NCI-H510A treated with DMSO at 0.1 percent for 48 hours (cell line): ENCODE data around the gene SLC22A12.

ENCODE experiments used
- DNase-seq: peaks from one replicate; lab custom pipeline; 2025; lab: John Stamatoyannopoulos, UW

Gene SLC22A12

DNA sequence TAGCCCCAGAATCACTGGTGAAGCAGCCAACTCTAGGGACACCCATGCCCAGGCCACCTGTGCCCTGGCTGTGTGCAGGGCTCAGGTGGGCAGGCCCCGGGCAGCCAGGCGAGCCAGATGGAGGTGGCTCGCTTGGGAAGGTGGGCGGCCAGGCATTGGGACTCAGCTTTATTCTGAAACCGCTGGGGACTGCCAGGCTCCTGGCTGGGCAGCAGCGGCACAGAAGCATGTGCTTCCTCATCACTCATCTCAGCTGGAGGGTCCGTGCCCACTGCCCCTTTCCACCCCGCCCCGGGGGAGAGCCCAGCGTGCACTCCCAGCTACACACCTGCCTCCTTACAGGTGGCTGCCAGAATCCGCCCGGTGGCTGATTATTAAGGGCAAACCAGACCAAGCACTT is 27.1 kb upstream of the SLC22A12 start:
- DNase-seq = no peak

- DNase-seq = no peak
Measured at GRCh38 chr11:64564419-64564818, 26.6 kb upstream of the SLC22A12 start.

- DNase-seq = no peak
Measured at GRCh38 chr11:64564947-64565889, 25.8 kb upstream of the SLC22A12 start.

- no peak for DNase-seq
Measured at GRCh38 chr11:64566042-64566914, 24.7 kb upstream of the SLC22A12 start.

DNA sequence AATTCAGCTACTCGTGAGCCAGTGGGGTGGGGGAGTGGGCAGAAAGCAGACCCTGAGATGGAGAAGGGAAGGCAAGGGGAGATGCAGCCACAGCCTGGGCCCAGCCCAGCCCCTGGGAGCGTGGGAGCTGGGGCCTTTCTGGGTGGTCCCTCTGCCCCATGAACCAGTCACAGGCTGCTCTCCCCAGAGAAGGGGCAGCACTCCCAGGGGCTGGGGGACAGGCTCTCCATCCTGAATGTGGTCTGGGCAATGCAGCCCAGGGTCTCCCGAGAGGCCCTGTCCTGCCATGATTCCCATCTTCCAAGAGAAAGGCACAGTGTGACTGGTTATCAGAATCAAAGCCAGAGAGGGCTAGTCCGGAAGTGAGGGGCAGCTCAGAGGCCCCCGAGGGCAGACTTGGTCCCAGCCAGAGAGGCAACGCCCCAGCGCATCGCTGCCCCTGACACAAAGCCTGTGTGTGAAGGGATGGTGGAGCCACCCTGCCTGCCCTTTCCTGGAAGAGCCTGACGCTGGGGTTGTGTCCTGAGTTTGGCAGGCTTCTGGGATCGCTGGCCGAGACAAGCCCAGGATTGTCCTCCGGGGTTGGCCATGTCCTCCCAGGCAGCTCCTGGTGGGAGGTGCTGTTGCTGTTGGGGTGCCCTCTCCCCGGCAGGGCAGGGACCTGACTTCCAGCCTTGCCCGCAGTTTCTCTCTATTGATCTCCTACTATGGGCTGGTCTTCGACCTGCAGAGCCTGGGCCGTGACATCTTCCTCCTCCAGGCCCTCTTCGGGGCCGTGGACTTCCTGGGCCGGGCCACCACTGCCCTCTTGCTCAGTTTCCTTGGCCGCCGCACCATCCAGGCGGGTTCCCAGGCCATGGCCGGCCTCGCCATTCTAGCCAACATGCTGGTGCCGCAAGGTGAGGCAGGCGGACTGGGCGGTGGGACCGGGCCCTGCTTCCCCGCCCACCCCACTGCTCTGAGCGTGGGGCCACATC is 23.8 kb upstream of the SLC22A12 start:
- DNase-seq = no peak

DNA sequence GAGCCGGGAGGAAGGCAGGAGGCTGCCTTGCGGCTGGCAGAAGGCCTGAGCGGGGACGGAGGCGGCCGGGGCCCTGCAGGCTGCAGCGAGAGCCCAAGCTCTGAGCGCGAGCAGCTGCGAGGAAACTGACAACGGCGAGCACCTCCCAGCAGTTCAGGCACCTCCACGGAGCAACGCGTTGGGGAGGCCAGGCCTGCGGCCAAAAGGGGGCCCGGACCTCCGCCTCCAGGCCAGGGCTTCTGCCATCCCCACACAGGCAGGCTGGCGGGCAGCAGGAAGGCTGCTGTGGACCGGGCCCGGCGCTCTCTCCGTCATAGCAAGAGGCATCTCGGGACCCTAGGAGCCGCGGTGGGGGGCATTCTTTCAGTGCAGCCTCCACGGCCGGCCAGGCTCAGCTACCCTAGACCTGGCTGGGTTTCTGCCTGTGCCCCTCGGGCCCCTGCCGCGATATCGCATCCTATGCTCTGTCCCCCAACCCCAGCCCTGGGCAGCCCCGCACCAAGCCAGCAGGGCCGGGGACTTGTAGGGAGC is 22.9 kb upstream of the SLC22A12 start:
- DNase-seq = no peak

DNA sequence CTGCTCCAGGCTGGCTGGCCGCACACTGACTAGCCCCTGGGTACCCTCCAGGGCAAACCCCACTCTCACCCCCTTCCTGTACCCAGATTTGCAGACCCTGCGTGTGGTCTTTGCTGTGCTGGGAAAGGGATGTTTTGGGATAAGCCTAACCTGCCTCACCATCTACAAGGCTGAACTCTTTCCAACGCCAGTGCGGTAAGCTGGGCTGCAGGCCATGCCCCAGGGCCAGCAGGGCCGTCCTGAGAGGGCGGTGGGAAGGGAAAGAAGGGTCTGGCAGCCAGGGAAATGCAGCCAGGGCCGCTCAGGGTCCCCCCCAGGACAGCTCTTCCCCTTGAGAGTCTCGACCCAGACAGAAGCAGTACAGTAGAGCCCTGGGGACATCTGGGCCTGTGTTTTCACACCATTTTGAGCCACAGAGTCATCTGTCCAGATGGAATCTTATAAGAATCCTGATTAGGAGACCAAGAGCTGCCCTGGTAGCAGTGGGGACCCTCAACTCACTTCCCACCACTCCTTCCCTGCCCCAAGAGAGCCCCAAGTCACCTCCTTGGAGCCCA is 22.4 kb upstream of the SLC22A12 start:
- no peak for DNase-seq

- DNase-seq = no peak
Measured at GRCh38 chr11:64569300-64569970, 21.6 kb upstream of the SLC22A12 start.

- DNase-seq = no peak
Measured at GRCh38 chr11:64570341-64570740, 20.7 kb upstream of the SLC22A12 start.

DNA sequence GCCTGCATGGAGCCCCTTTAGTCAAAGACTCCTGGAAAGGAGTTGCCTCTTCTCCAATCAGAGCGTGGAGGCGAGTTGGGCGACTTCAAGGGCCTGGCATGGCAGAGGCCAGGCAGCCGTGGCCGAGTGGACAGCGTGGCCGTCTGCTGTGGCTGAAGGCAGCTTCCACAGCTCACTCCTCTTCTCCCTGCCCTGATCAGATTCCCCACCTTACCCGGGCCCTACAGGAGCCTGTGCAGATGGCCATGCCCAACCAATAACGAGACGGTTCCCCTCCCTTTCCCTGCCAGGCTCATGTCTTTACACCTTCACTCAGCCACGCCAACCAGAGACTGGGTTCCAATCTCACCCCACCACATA is 20.0 kb upstream of the SLC22A12 start:
- no peak for DNase-seq

GRCh38 chr11:64571410-64572091 is 19.5 kb upstream of the SLC22A12 start:
- DNase-seq = no peak

- no peak for DNase-seq
Measured at GRCh38 chr11:64572143-64572542, 18.9 kb upstream of the SLC22A12 start.

DNA sequence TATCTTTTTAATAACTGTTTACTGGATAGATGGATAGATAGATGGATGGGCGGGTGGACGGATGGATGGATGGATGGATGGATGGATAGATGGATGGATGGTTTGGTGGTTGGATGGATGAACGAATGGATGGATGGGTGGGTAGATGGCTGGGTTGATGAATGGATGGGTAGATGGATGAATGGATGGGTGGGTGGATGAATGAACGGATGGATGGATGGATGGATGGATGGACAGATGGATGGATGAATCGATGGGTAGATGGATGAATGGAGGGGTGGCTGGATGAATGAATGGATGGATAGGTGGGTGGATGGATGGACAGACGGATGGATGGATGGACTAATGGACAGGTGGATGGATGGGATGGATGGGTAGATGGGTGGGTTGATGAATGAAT is 13.8 kb upstream of the SLC22A12 start:
- DNase-seq = no peak

GRCh38 chr11:64580412-64580811 is 10.6 kb upstream of the SLC22A12 start:
- DNase-seq = no peak

GRCh38 chr11:64581057-64581523 is 9.9 kb upstream of the SLC22A12 start:
- DNase-seq = no peak

- DNase-seq = no peak
Measured at GRCh38 chr11:64582885-64583284, 8.1 kb upstream of the SLC22A12 start.

DNA sequence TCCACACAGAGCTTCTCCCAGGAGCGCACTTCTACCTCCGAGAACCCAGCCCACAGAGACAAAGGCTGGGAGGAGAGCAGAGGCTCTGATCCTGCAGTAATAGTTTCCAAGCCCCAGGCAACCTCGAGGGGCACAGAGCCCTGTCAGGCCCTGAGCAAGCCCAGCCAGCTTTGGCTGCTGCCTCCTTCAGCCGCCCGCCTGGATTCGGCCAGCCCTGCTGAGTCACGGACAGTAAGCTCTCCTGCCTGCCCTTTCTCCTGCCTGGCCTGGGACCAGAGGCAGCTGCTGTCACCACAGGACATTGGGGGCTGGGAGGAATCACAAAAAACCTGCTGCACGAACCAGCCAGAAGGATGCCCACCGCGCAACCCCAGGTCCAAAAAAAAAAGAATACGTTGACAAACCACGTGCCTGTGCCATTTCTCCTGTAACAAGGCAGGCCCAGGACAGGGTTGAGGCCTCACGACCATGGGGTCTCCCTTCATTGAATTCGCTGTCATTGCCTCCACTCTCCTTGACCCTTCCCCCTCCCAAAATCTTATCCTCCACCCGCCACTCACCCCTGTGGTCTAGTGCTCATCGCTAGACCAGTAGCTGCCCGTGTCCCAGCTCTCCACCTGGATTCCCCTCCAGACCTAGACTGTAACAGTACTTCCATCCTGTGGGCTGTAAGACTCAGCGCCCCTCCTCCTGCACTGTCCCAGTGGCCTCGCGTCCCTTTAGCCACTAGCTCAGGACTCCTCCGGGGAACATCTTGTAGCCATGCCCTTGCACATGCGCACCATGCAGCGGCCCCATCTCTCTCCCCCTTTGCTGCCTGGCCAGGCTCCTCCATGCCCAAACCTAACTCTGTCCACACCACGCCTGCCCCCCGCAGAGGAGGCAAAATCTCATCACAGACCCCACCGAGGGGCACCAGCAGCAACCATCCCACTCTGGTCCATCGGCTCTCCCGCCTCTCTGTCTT is 7.4 kb upstream of the SLC22A12 start:
- DNase-seq = no peak

DNA sequence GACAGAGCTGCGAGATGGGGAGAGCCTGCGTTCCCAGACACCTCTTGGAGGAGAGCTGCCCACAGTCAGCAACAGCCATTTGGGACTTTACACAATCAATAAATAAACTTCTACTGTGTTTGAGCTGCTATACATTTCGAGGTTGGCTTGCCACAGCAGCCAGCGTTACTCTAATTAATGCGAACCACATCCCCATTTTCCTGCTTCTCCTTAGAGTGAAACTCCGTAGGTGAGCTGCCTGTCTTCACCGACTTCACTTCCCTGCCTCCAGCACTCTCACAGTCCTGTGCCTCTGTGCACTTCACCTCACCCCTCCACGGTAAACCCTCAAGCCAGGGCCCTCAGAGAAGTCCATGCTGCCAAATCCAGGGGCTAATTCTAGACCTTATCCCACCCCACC is 5.9 kb upstream of the SLC22A12 start:
- DNase-seq = no peak

DNA sequence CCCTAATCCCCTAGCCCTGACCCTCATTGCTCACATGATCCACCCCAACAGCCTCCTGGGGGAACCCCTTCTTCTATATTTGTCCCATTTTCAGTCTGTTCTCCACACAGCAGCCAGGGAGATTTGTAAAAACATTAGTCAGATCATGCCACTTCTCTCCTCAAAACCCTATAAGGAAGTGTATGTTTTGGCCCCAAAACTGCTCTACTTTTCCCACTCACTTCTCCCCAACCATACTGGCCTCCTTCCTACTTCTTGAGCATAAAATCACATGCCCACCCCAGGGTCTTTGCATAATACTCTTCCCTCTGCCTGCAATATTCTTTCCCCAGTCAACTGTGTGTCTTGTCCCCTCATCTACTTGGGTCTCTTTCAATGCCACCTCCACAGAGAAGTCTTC is 4.7 kb upstream of the SLC22A12 start:
- DNase-seq = no peak
